CD14-positive monocyte (primary cell): ENCODE results near the gene ARL4C. TPM values are rescaled to one million over a fixed set of nuclear protein-coding genes. Genes with fewer than 3 reads are reported as not detected.

Experiments
- DNase-seq, 3 donors: peaks; one replicate each; pipeline ENCODE4 v3.0.0-alpha.2; 2011 to 2022
- H2AFZ ChIP-seq: 2 replicates; pipeline ENCODE4 v1.6.0; 2012; ENCODE audit warnings: mild to moderate bottlenecking, low read depth, low read length, inconsistent platforms; ENCODE audit not compliant: insufficient read depth, poor library complexity, severe bottlenecking
- H3K27ac ChIP-seq, 2 donors: 1 replicate in 1 of 2; 2 replicates in 1 of 2; pipeline ENCODE4 v1.5.1; 2012 to 2013; ENCODE audit warnings: low read length in 2 of 2, control low read depth in 1 of 2, inconsistent platforms in 1 of 2, low read depth in 1 of 2, mild to moderate bottlenecking in 1 of 2
- H3K27me3 ChIP-seq, 2 donors: one replicate each; pipeline versions ENCODE4 v1.6.0 to v1.6.1; 2011 to 2013; ENCODE audit warnings: low read length in 2 of 2; ENCODE audit not compliant: control insufficient read depth in 2 of 2, insufficient read depth in 2 of 2
- H3K36me3 ChIP-seq, 2 donors: replicated peaks in 1 of 2; 1 replicate in 1 of 2; 2 replicates in 1 of 2; pipeline versions ENCODE4 v1.5.1 to v1.6.1; 2012 to 2013; ENCODE audit warnings: low read length in 2 of 2, control low read depth in 1 of 2, inconsistent platforms in 1 of 2, mild to moderate bottlenecking in 1 of 2; ENCODE audit not compliant: insufficient read depth in 2 of 2, control insufficient read depth in 1 of 2
- H3K4me1 ChIP-seq, 2 donors: 1 replicate in 1 of 2; 2 replicates in 1 of 2; pipeline versions ENCODE4 v1.5.1 to v1.6.1; 2012 to 2013; ENCODE audit warnings: low read length in 2 of 2, control low read depth in 1 of 2, inconsistent platforms in 1 of 2, mild to moderate bottlenecking in 1 of 2, moderate library complexity in 1 of 2; ENCODE audit not compliant: insufficient read depth in 2 of 2, control insufficient read depth in 1 of 2
- H3K4me2 ChIP-seq: replicated peaks from 2 replicates; pipeline ENCODE3; 2012; ENCODE audit warnings: low read length, moderate library complexity, mild to moderate bottlenecking; ENCODE audit not compliant: poor library complexity, severe bottlenecking; ENCODE audit errors: extremely low read depth
- H3K4me3 ChIP-seq, 3 experiments: fragments of 200-600 bp in 1 of 3; sonication (generic) in 1 of 3; replicated peaks in 1 of 3; 1 replicate in 2 of 3; 2 replicates in 1 of 3; pipeline ENCODE4 v1.5.1; 2011 to 2013; ENCODE audit warnings: low read length in 3 of 3, mild to moderate bottlenecking in 3 of 3, control low read depth in 2 of 3, low read depth in 2 of 3, inconsistent platforms in 1 of 3, moderate library complexity in 1 of 3
- H3K79me2 ChIP-seq: 2 replicates; pipeline ENCODE4 v1.6.0; 2012; ENCODE audit warnings: mild to moderate bottlenecking, control low read depth, inconsistent platforms, low read length, moderate library complexity; ENCODE audit not compliant: insufficient read depth
- H3K9ac ChIP-seq: 2 replicates; pipeline ENCODE4 v1.6.0; 2017; ENCODE audit warnings: low read length, mild to moderate bottlenecking; ENCODE audit not compliant: insufficient read depth, poor library complexity, severe bottlenecking
- H3K9me3 ChIP-seq, 2 donors: replicated peaks in 1 of 2; 1 replicate in 1 of 2; 2 replicates in 1 of 2; pipeline versions ENCODE4 v1.5.1 to v1.6.1; 2012 to 2013; ENCODE audit warnings: low read length in 2 of 2, control low read depth in 1 of 2; ENCODE audit not compliant: control insufficient read depth in 1 of 2, insufficient read depth in 1 of 2
- H4K20me1 ChIP-seq: 2 replicates; pipeline ENCODE4 v1.6.0; 2012; ENCODE audit warnings: mild to moderate bottlenecking, low read length, control low read depth, moderate library complexity; ENCODE audit not compliant: insufficient read depth
- H3K27ac Mint-ChIP-seq, 7 donors: one replicate each; pipeline ENCODE4 v1.8.0; 2020; ENCODE audit warnings: mild to moderate bottlenecking in 7 of 7, mixed read lengths in 7 of 7, moderate library complexity in 6 of 7, inconsistent platforms in 2 of 7
- H3K27me3 Mint-ChIP-seq, 3 donors: one replicate each; pipeline ENCODE4 v1.8.0; 2021 to 2022; ENCODE audit warnings: low read depth in 3 of 3, mild to moderate bottlenecking in 3 of 3, mixed read lengths in 3 of 3, moderate library complexity in 3 of 3, inconsistent platforms in 1 of 3
- H3K36me3 Mint-ChIP-seq, 2 donors: one replicate each; pipeline ENCODE4 v1.8.0; 2020; ENCODE audit warnings: mixed read lengths in 2 of 2, inconsistent platforms in 1 of 2, mild to moderate bottlenecking in 1 of 2
- H3K4me1 Mint-ChIP-seq: one replicate; pipeline ENCODE4 v1.8.0; 2020; ENCODE audit warnings: mild to moderate bottlenecking, mixed read lengths
- H3K4me3 Mint-ChIP-seq, 2 donors: one replicate each; pipeline ENCODE4 v1.8.0; 2020; ENCODE audit warnings: mild to moderate bottlenecking in 2 of 2, mixed read lengths in 2 of 2, moderate library complexity in 1 of 2
- H3K9me3 Mint-ChIP-seq, 7 donors: one replicate each; pipeline ENCODE4 v1.8.0; 2020 to 2022; ENCODE audit warnings: mixed read lengths in 7 of 7, mild to moderate bottlenecking in 6 of 7, moderate library complexity in 6 of 7, inconsistent platforms in 2 of 7
- WGBS: methylation state at CpG from one replicate; pipeline ENCODE4 v1.1.5; 2013; ENCODE audit warnings: missing lambda C conversion rate; ENCODE audit not compliant: insufficient coverage; 5-methylcytosine and 5-hydroxymethylcytosine counted together
- intact Hi-C, 2 donors: fragments of 100-400 bp; cut with micrococcal nuclease; formaldehyde crosslinking; loops; one replicate each; pipeline versions ENCODE4 v1.15.0 to v1.15.1; 2023
- polyA plus RNA-seq, 3 donors: library from polyadenylated mRNA; depleted of rRNA in 1 of 3; unstranded in 2 of 3; stranded (reverse) in 1 of 3; fragments of 300-500 nt in 2 of 3; fragments of >200 nt in 1 of 3; fragmentation: Illumina TruSeq in 2 of 3; gene quantifications; 1 replicate in 2 of 3; 2 replicates in 1 of 3; pipeline ENCODE4 v1.2.3, GENCODE V29; 2012 to 2021
- TF ChIP-seq, protein P1 (sequence below): fragments of 200-600 bp; IDR thresholded peaks from one replicate; pipeline ENCODE4 v1.8.0; 2022; ENCODE audit warnings: antibody characterized with exemption, mild to moderate bottlenecking

Gene ARL4C
- polyA plus RNA-seq, 3 donors, result 4.0 to 90.9 (median 6.4) TPM

- H3K9me3 Mint-ChIP-seq, result peaks cover 3 to 9% (median 4%) of the 10 kb centered on the region in 7 donors
Measured at GRCh38 chr2:234478121-234478858, 18.6 kb downstream of the ARL4C start.

GRCh38 chr2:234476766-234477165 is 20.1 kb downstream of the ARL4C start:
- Histone ChIP-seq H3K27me3 (peaks cover 0 to 4% of the 10 kb centered on the region in 2 donors), H4K20me1 (no peaks in the 10 kb centered on the region), H2AFZ (no peak overlapping the region), H3K36me3 (no peaks in the 10 kb centered on the region), H3K9me3 (peaks cover 0 to 8% of the 10 kb centered on the region in 2 donors), H3K4me3 (no peak overlapping the region), H3K4me2 (no peak overlapping the region), H3K27ac (no peak overlapping the region), H3K4me1 (no peaks in the 10 kb centered on the region), H3K9ac (no peak overlapping the region), H3K79me2 (no peaks in the 10 kb centered on the region)
- intact Hi-C loops, result no loop called here
- no peaks in the 10 kb centered on the region for H3K4me1 Mint-ChIP-seq
- no peaks in the 10 kb centered on the region for H3K36me3 Mint-ChIP-seq
- TF ChIP-seq, protein P1, sequence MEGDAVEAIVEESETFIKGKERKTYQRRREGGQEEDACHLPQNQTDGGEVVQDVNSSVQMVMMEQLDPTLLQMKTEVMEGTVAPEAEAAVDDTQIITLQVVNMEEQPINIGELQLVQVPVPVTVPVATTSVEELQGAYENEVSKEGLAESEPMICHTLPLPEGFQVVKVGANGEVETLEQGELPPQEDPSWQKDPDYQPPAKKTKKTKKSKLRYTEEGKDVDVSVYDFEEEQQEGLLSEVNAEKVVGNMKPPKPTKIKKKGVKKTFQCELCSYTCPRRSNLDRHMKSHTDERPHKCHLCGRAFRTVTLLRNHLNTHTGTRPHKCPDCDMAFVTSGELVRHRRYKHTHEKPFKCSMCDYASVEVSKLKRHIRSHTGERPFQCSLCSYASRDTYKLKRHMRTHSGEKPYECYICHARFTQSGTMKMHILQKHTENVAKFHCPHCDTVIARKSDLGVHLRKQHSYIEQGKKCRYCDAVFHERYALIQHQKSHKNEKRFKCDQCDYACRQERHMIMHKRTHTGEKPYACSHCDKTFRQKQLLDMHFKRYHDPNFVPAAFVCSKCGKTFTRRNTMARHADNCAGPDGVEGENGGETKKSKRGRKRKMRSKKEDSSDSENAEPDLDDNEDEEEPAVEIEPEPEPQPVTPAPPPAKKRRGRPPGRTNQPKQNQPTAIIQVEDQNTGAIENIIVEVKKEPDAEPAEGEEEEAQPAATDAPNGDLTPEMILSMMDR, result no peak
- H3K27ac Mint-ChIP-seq, result no peak overlapping the region
- H3K4me3 Mint-ChIP-seq, result no peak overlapping the region
- H3K27me3 Mint-ChIP-seq, result peaks cover 2 to 14% (median 8%) of the 10 kb centered on the region in 3 donors
- no peak for DNase-seq
- WGBS, result 89% methylated on average over 4 of the region's 7 CpGs
- H3K9me3 Mint-ChIP-seq, result peaks cover 3 to 12% (median 8%) of the 10 kb centered on the region in 7 donors

More at GRCh38 chr2:234478121-234478858, 18.6 kb downstream of the ARL4C start:
- 91% methylated on average over 1 of the region's 4 CpGs for WGBS
- H3K27me3 ChIP-seq, result peaks cover 2 to 4% of the 10 kb centered on the region in 2 donors
- H3K9ac ChIP-seq, result no peak overlapping the region
- peaks cover 0 to 2% of the 10 kb centered on the region in 2 donors for H3K9me3 ChIP-seq
- Mint-ChIP-seq H3K4me3 (no peak overlapping the region), H3K4me1 (peaks cover 2% of the 10 kb centered on the region), H3K27ac (no peak overlapping the region), H3K36me3 (no peaks in the 10 kb centered on the region), H3K27me3 (peaks cover 6 to 19% (median 12%) of the 10 kb centered on the region in 3 donors)
- TF ChIP-seq, protein P1, result no peak
- no peak overlapping the region for H3K27ac ChIP-seq
- intact Hi-C loops, result no loop called here
- no peaks in the 10 kb centered on the region for H3K36me3 ChIP-seq
- H3K4me2 ChIP-seq, result no peak overlapping the region
- no peak overlapping the region for H2AFZ ChIP-seq
- H3K79me2 ChIP-seq, result no peaks in the 10 kb centered on the region
- H4K20me1 ChIP-seq, result no peaks in the 10 kb centered on the region
- no peak overlapping the region for H3K4me3 ChIP-seq
- H3K4me1 ChIP-seq, result peaks cover under 1 to 2% of the 10 kb centered on the region in 2 donors
- DNase-seq, result no peak
